Measurements from ENCODE around the gene SLC16A5. TPM values are rescaled to one million over a fixed set of nuclear protein-coding genes. Genes with fewer than 3 reads are reported as not detected.

Gene SLC16A5
- total RNA-seq, 4 donors from 2014 or later = 4.0 to 6.9 (median 5.2) TPM

- Histone ChIP-seq H3K27me3 (no peaks in the 10 kb centered on the region), H3K4me1 (peaks cover 0 to 45% (median 18%) of the 10 kb centered on the region in 3 donors), H3K4me3 (peak within 1 kb of the TSS; percentile 68 to 86), H3K36me3 (no peaks in the 10 kb centered on the region), H3K27ac (peak within 1 kb of the TSS; percentile 9 to 81 (median 70)), H3K9me3 (no peaks in the 10 kb centered on the region)
- 0% methylated on average over 1 of the region's 68 CpGs; no CpG with 5 or more reads in 1 of the 2 donors for WGBS, 2 donors (ENCODE audit: low coverage in 1 of 2)
- no peak for TF ChIP-seq EP300 (IDR thresholded peaks at IDR 0.05)
- peak; percentile 59 to 78 for TF ChIP-seq POLR2A (IDR thresholded peaks at IDR 0.05)
- peak in 1 of 4 experiments; percentile 14 for TF ChIP-seq CTCF (IDR thresholded peaks at IDR 0.05)
- TF ChIP-seq POLR2AphosphoS5 (IDR thresholded peaks at IDR 0.05) = peak; percentile 55
- ATAC-seq = peak; percentile 89
Measured at GRCh38 chr17:75109407-75110233, 21.9 kb downstream of the SLC16A5 start, which contains the start of gene ARMC7. Gene ARMC7, plus strand, starts transcription at chr17:75109969. Its CDS starts 320 bp downstream, at chr17:75110289.

GRCh38 chr17:75110234-75110937 lies 22.6 kb downstream of the SLC16A5 start:
- Histone ChIP-seq H3K27ac (peak overlapping the region; percentile 9 to 81 (median 70)), H3K4me3 (peak overlapping the region; percentile 68 to 86), H3K4me1 (peaks cover 0 to 53% (median 22%) of the 10 kb centered on the region in 3 donors), H3K36me3 (no peaks in the 10 kb centered on the region), H3K27me3 (no peaks in the 10 kb centered on the region), H3K9me3 (no peaks in the 10 kb centered on the region)
- no peak for TF ChIP-seq CTCF (IDR thresholded peaks at IDR 0.05)
- no peak for TF ChIP-seq POLR2A (IDR thresholded peaks at IDR 0.05)
- TF ChIP-seq POLR2AphosphoS5 (IDR thresholded peaks at IDR 0.05) = no peak
- TF ChIP-seq EP300 (IDR thresholded peaks at IDR 0.05) = no peak
- no peak for ATAC-seq
- 66 to 82% methylated on average over 2 to 8 of the region's 40 CpGs for WGBS, 2 donors (ENCODE audit: low coverage in 1 of 2)

- H3K4me3 ChIP-seq = no peak overlapping the region
- no peak for ATAC-seq
- no peak overlapping the region for H3K27ac ChIP-seq
- no peaks in the 10 kb centered on the region for H3K9me3 ChIP-seq
- TF ChIP-seq CTCF (IDR thresholded peaks at IDR 0.05) (no peak), POLR2A (IDR thresholded peaks at IDR 0.05) (no peak), POLR2AphosphoS5 (IDR thresholded peaks at IDR 0.05) (no peak), EP300 (IDR thresholded peaks at IDR 0.05) (no peak)
- 83 to 86% methylated on average over 7 of the region's 7 CpGs for WGBS, 2 donors (ENCODE audit: low coverage in 1 of 2)
- no peaks in the 10 kb centered on the region for H3K27me3 ChIP-seq
- peaks cover 0 to 9% of the 10 kb centered on the region in 2 donors for H3K36me3 ChIP-seq
- H3K4me1 ChIP-seq = peaks cover 0 to 65% (median 22%) of the 10 kb centered on the region in 3 donors
Measured at GRCh38 chr17:75111777-75112335, 24.1 kb downstream of the SLC16A5 start.

DNA sequence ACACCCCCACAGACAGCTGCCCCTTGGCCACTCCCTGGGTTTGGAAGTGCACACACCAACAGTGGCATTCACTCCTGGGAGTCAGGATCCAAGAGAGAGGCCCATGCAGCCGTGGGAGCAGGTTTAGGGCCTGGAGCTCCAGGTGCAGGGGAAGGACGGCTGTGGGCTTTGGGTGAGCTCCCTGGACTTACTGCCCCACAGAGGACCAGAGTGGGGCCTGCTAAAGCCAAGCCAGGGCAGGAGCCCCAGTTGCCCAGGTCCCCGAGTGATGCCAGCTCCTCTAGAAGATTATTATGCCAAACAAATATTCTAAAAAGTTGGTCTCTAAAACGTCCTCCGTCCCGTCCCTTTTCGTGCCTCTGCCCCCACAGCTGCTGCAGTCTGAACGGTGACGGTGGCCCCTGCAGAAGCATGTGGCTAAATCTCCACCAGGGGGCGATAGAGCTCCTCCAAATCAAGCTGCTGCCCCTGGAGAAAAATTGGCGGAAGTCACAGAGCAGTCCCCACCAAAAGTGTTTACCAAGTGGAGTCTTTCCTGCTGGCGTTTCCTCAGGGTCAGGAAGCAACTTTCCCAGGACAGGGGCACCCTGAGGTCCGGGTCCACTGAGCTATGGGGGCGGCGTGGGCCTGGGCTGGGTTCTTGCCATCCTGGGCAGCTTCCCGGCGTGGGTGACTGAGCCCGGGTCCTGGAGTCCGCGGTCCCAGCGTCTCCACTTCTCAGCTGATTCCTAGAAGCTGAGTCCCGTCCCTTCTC lies 26.2 kb downstream of the SLC16A5 start:
- peaks cover 0 to 62% (median 21%) of the 10 kb centered on the region in 3 donors for H3K4me1 ChIP-seq
- peaks cover 0 to 18% of the 10 kb centered on the region in 2 donors for H3K36me3 ChIP-seq
- peak; percentile 80 for ATAC-seq
- peak overlapping the region; percentile 58 for H3K4me3 ChIP-seq
- no peaks in the 10 kb centered on the region for H3K9me3 ChIP-seq
- WGBS, 2 donors (ENCODE audit: low coverage in 1 of 2) = 0 to 10% methylated on average over 1 to 6 of the region's 22 CpGs
- TF ChIP-seq POLR2A (IDR thresholded peaks at IDR 0.05) = no peak
- TF ChIP-seq CTCF (IDR thresholded peaks at IDR 0.05) = peak in 3 of 4 experiments; percentile 96 to 97 (median 96)
- TF ChIP-seq POLR2AphosphoS5 (IDR thresholded peaks at IDR 0.05) = peak; percentile 9
- H3K27ac ChIP-seq = peak overlapping the region; percentile 52 to 90 (median 86)
- no peaks in the 10 kb centered on the region for H3K27me3 ChIP-seq

Measured in gastroesophageal sphincter (tissue), 4 donors.